Measurements from ENCODE around the gene NCMAP. TPM values are rescaled to one million over a fixed set of nuclear protein-coding genes. Genes with fewer than 3 reads are reported as not detected.
"Not testable (repeated sequence)": the region's sequence is repeated elsewhere in the genome, so short reads cannot be mapped to it uniquely, and the experiment has no call there.

The NCMAP gene
- total and polyA plus RNA-seq, 7 donors, result 0.51 to 1.8 (median 0.60) TPM; not detected in 4

DNA sequence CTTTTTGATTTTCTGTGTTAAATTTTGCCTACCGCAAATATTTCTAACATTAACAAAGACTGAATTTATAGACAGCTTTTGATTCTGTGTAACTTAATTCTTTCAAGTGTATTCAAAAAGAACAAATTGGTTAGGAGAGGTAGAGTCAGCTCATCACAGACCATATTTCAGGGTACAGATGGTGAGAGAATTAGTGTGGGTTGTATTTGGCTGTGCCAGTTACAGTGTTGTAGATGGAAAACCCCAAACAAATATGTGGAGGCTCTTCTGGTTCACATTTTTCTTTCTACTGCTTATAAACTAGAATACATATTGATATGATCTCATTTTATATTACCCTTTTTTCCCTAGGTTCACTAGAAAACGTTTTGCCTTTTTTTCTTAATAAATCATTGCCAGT is 42.2 kb upstream of the NCMAP start:
- no peak overlapping the region for H3K4me3 ChIP-seq
- 65% methylated on average over 2 of the region's 2 CpGs for WGBS, 2 donors
- H3K27me3 ChIP-seq, result no peaks in the 10 kb centered on the region
- DNase-seq, result no peak
- no peaks in the 10 kb centered on the region for H3K9me3 ChIP-seq
- H3K27ac ChIP-seq, result no peak overlapping the region
- H3K36me3 ChIP-seq, result no peaks in the 10 kb centered on the region
- intact Hi-C loops (cut with DNase I), result no loop called here
- peaks cover 0 to 5% (median 0%) of the 10 kb centered on the region in 4 donors for H3K4me1 ChIP-seq
- no peak for TF ChIP-seq CTCF (IDR thresholded peaks at IDR 0.05)
- TF ChIP-seq POLR2A (IDR thresholded peaks at IDR 0.05), result no peak
- TF ChIP-seq EP300 (IDR thresholded peaks at IDR 0.05), result no peak
- no peak for TF ChIP-seq POLR2AphosphoS5 (IDR thresholded peaks at IDR 0.05)

- TF ChIP-seq POLR2AphosphoS5 (IDR thresholded peaks at IDR 0.05) (no peak), EP300 (IDR thresholded peaks at IDR 0.05) (no peak), POLR2A (IDR thresholded peaks at IDR 0.05) (no peak), CTCF (IDR thresholded peaks at IDR 0.05) (no peak)
- 95% methylated on average over 5 of the region's 5 CpGs for WGBS, 2 donors
- Histone ChIP-seq H3K36me3 (no peaks in the 10 kb centered on the region), H3K27me3 (no peaks in the 10 kb centered on the region), H3K9me3 (no peaks in the 10 kb centered on the region), H3K4me1 (peaks cover 0 to 5% (median 0%) of the 10 kb centered on the region in 4 donors), H3K4me3 (no peak overlapping the region), H3K27ac (peak overlapping the region in 1 of 4 donors; percentile 54)
- intact Hi-C loops (cut with DNase I), result no loop called here
- DNase-seq, result no peak
Measured at GRCh38 chr1:24514946-24515345, 40.9 kb upstream of the NCMAP start.

GRCh38 chr1:24515671-24516209 is 40.1 kb upstream of the NCMAP start:
- intact Hi-C loops (cut with DNase I); H3K9me3 ChIP-seq; H3K36me3 ChIP-seq; H3K27me3 ChIP-seq; H3K4me1 ChIP-seq; H3K4me3 ChIP-seq: not testable (repeated sequence)
- H3K27ac ChIP-seq, result peak overlapping the region in 2 of 4 donors; percentile 45 to 54
- 89 to 95% methylated on average over 14 of the region's 14 CpGs for WGBS, 2 donors
- peak; percentile 66 for DNase-seq

GRCh38 chr1:24516506-24516905 is 39.4 kb upstream of the NCMAP start:
- Histone ChIP-seq H3K27ac (no peak overlapping the region), H3K9me3 (no peaks in the 10 kb centered on the region), H3K4me3 (no peak overlapping the region), H3K27me3 (no peaks in the 10 kb centered on the region), H3K4me1 (peaks cover 0 to 5% (median 0%) of the 10 kb centered on the region in 4 donors), H3K36me3 (no peaks in the 10 kb centered on the region)
- DNase-seq, result no peak
- intact Hi-C loops (cut with DNase I), result no loop called here
- no peak for TF ChIP-seq CTCF (IDR thresholded peaks at IDR 0.05)
- TF ChIP-seq EP300 (IDR thresholded peaks at IDR 0.05), result no peak
- no peak for TF ChIP-seq POLR2AphosphoS5 (IDR thresholded peaks at IDR 0.05)
- no peak for TF ChIP-seq POLR2A (IDR thresholded peaks at IDR 0.05)
- WGBS, 2 donors, result 90 to 93% methylated on average over 12 of the region's 12 CpGs

- no peak overlapping the region for H3K27ac ChIP-seq
- DNase-seq, result no peak
- H3K9me3 ChIP-seq, result no peaks in the 10 kb centered on the region
- no peak overlapping the region for H3K4me3 ChIP-seq
- intact Hi-C loops (cut with DNase I), result no loop called here
- H3K36me3 ChIP-seq, result no peaks in the 10 kb centered on the region
- peaks cover 0 to 5% (median 0%) of the 10 kb centered on the region in 4 donors for H3K4me1 ChIP-seq
- WGBS, 2 donors, result 97% methylated on average over 4 of the region's 4 CpGs
- no peak for TF ChIP-seq POLR2A (IDR thresholded peaks at IDR 0.05)
- no peak for TF ChIP-seq POLR2AphosphoS5 (IDR thresholded peaks at IDR 0.05)
- no peaks in the 10 kb centered on the region for H3K27me3 ChIP-seq
Measured at GRCh38 chr1:24517898-24518297, 38.0 kb upstream of the NCMAP start.

DNA sequence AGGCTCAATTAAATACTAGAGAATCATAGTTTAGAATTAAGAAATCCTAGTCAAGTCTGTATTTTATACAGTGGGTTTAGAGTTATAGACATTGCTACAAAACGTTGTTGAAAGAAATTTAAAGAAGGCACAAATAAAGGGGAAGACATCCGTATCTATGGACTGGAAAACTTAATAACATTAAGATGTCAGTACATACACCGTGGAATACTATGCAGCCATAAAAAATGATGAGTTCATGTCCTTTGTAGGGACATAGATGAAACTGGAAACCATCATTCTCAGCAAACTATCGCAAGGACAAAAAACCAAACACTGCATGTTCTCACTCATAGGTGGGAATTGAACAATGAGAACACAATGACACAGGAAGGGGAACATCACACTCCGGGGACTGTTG is 35.6 kb upstream of the NCMAP start:
- H3K4me1 ChIP-seq; intact Hi-C loops (cut with DNase I); H3K9me3 ChIP-seq; H3K36me3 ChIP-seq; H3K27ac ChIP-seq; H3K27me3 ChIP-seq; H3K4me3 ChIP-seq; DNase-seq: not testable (repeated sequence)
- WGBS, 2 donors, result 95 to 96% methylated on average over 5 of the region's 5 CpGs

All from sigmoid colon (tissue), 7 donors.